Measurements from ENCODE around the gene MAP3K9.

Gene MAP3K9

DNA sequence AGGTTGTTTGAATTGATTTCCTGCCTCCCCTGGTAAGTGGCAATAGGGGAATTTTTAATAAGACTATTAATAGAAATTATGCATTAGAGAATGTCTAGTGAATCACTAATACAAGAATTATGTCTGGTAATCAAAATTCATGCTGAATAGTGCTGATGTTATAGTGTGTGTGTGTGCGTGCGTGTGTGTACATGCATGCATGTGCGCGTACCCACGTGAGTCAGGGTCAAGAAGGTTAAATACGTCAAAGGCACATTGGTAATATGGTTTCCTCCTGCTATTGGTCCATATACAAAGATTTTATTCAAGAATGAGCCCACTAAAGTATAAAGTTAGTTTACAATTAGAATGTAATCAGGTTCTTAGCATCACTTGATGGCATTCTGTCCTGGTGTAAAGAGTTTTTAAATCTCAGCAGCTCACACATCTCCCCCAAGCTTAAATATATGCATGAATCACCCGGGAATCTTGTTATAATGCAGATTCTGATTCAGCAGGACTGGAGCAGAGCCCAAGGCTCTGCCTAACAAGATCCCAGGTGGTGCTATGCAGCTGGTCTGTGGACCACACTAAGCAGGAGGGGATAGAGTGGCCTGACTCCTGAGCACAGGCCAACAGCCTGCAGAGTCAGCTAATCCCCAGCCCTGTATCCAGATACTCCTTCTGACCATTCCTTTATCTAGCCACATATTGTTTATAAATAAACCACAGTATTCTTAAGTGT lies 123.7 kb downstream of the MAP3K9 start:
- Histone ChIP-seq H3K27me3 (ENCODE audit: control insufficient read depth, insufficient read depth, low read length, poor library complexity, severe bottlenecking) (no peaks in the 10 kb centered on the region), H3K27ac (ENCODE audit: insufficient read depth, low read depth, low read length, poor library complexity, severe bottlenecking) (no peak overlapping the region), H3K4me3 (ENCODE audit: insufficient read depth, low read depth, low read length) (no peak overlapping the region), H3K4me1 (ENCODE audit: control insufficient read depth, insufficient read depth, low read length) (no peaks in the 10 kb centered on the region), H3K9me3 (ENCODE audit: control insufficient read depth, low read length) (no peaks in the 10 kb centered on the region), H3K36me3 (ENCODE audit: control insufficient read depth, insufficient read depth, low read length) (no peaks in the 10 kb centered on the region)
- WGBS, 2 experiments = 83% methylated on average over 7 of the region's 7 CpGs

DNA sequence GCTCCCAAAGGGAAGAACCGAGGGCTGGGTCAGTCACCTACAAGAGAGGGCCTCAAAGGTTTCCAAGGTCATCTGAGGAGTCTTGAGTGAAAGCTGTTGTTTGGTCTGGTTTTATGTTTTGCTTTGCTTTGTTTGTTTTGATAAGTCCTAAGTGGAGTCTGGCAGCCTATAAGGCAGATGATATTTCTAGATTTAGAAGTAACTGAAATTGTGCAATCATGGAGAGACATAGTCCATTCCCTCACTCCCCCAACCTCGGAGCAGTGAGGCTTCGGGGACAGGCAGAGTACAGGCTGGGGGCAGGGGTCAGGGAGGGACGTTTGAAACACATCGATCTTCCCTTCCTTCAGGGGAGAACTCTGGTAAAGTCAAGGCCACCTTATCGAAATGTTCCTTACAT lies 125.3 kb downstream of the MAP3K9 start:
- Histone ChIP-seq H3K9me3 (ENCODE audit: control insufficient read depth, low read length) (no peaks in the 10 kb centered on the region), H3K36me3 (ENCODE audit: control insufficient read depth, insufficient read depth, low read length) (no peaks in the 10 kb centered on the region), H3K27ac (ENCODE audit: insufficient read depth, low read depth, low read length, poor library complexity, severe bottlenecking) (no peak overlapping the region), H3K4me1 (ENCODE audit: control insufficient read depth, insufficient read depth, low read length) (no peaks in the 10 kb centered on the region), H3K4me3 (ENCODE audit: insufficient read depth, low read depth, low read length) (no peak overlapping the region), H3K27me3 (ENCODE audit: control insufficient read depth, insufficient read depth, low read length, poor library complexity, severe bottlenecking) (no peaks in the 10 kb centered on the region)
- 89 to 90% methylated on average over 6 of the region's 6 CpGs for WGBS, 2 experiments

DNA sequence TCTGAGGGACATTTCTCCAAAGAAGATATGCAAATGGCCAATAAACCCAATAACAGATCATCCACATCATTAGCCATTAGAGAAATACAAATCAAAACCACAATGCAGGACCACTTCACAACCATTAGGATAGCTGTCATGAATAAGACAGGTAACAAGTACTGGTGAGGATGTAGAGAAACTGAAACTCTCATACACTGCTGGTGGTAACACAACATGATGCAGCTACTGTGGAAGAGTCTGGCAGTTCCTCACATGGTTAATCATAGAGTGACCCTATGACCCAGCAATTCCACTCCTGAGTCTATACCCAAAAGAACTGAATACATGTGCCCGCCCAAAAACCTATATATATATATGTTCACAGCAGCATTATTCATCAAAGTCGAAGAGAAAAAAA lies 128.6 kb downstream of the MAP3K9 start:
- Histone ChIP-seq H3K9me3 (ENCODE audit: control insufficient read depth, low read length) (no peaks in the 10 kb centered on the region), H3K27ac (ENCODE audit: insufficient read depth, low read depth, low read length, poor library complexity, severe bottlenecking) (no peak overlapping the region), H3K4me1 (ENCODE audit: control insufficient read depth, insufficient read depth, low read length) (no peaks in the 10 kb centered on the region), H3K27me3 (ENCODE audit: control insufficient read depth, insufficient read depth, low read length, poor library complexity, severe bottlenecking) (no peaks in the 10 kb centered on the region), H3K36me3 (ENCODE audit: control insufficient read depth, insufficient read depth, low read length) (no peaks in the 10 kb centered on the region), H3K4me3 (ENCODE audit: insufficient read depth, low read depth, low read length) (no peak overlapping the region)
- 79 to 83% methylated on average over 2 of the region's 2 CpGs for WGBS, 2 experiments

DNA sequence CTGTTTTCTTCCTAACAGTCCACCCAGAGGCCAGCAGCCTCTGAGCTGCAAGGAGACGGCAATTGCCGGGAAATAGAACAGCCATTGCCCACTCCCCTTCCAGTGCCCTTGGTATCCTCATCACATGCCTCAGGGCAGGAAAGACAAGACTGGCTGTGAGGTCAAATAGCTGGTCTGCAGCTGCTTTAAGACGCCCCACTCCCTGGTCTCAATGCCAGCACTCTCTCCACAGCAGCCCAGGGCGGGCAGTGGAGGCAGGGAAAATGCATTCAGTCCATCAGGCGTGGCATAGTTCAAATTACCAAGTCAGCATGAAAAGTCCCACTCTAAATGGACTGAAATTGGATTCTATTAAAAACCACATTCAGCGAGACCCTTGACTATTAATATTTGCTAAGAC lies 132.0 kb downstream of the MAP3K9 start:
- no peak overlapping the region for H3K4me3 ChIP-seq (ENCODE audit: insufficient read depth, low read depth, low read length)
- H3K27me3 ChIP-seq (ENCODE audit: control insufficient read depth, insufficient read depth, low read length, poor library complexity, severe bottlenecking) = no peaks in the 10 kb centered on the region
- no peaks in the 10 kb centered on the region for H3K9me3 ChIP-seq (ENCODE audit: control insufficient read depth, low read length)
- no peak overlapping the region for H3K27ac ChIP-seq (ENCODE audit: insufficient read depth, low read depth, low read length, poor library complexity, severe bottlenecking)
- H3K36me3 ChIP-seq (ENCODE audit: control insufficient read depth, insufficient read depth, low read length) = no peaks in the 10 kb centered on the region
- WGBS, 2 experiments = 91 to 93% methylated on average over 6 of the region's 6 CpGs
- no peaks in the 10 kb centered on the region for H3K4me1 ChIP-seq (ENCODE audit: control insufficient read depth, insufficient read depth, low read length)

Measured in ectodermal cell (in vitro differentiated cells).